Progenitor cell of endocrine pancreas (in vitro differentiated cells): ENCODE results near the gene SPSB3. TPM values are rescaled to one million over a fixed set of nuclear protein-coding genes. Genes with fewer than 3 reads are reported as not detected.
A peak's percentile ranks its signal among the peaks of the same experiment; 100 is the strongest.

Experiments
- DNase-seq: peaks from one replicate; pipeline ENCODE4 v3.0.0; 2021; ENCODE audit warnings: low spot score; ENCODE audit not compliant: unreplicated experiment
- H3K27ac Mint-ChIP-seq: 2 replicates; pipeline ENCODE4 v1.8.0; 2021; ENCODE audit warnings: mild to moderate bottlenecking, moderate library complexity, mixed read lengths
- H3K27me3 Mint-ChIP-seq: 2 replicates; pipeline ENCODE4 v1.8.0; 2021; ENCODE audit warnings: mixed read lengths
- H3K36me3 Mint-ChIP-seq: 2 replicates; pipeline ENCODE4 v1.8.0; 2022; ENCODE audit warnings: mixed read lengths; ENCODE audit not compliant: insufficient read depth
- H3K4me1 Mint-ChIP-seq: 2 replicates; pipeline ENCODE4 v1.8.0; 2021; ENCODE audit warnings: low read depth, mixed read lengths
- H3K4me3 Mint-ChIP-seq: 2 replicates; pipeline ENCODE4 v1.8.0; 2021; ENCODE audit warnings: low read depth, mild to moderate bottlenecking, moderate library complexity, mixed read lengths
- H3K9me3 Mint-ChIP-seq: 2 replicates; pipeline ENCODE4 v1.8.0; 2021; ENCODE audit warnings: low read depth, mixed read lengths
- CTCF ChIP-seq: fragments of 200-600 bp; sonication (generic); IDR thresholded peaks from one replicate; pipeline ENCODE4 v1.5.0; 2021; ENCODE audit warnings: antibody characterized with exemption, mild to moderate bottlenecking; ENCODE audit not compliant: unreplicated experiment
- total RNA-seq: library from RNA; stranded (reverse); gene quantifications from 2 replicates; pipeline ENCODE4 v1.2.1, GENCODE V29; 2021

The SPSB3 gene
- total RNA-seq, 1 donor from 2014 or later = 47.8 TPM

- no peaks in the 10 kb centered on the region for H3K9me3 Mint-ChIP-seq
- peaks cover 9% of the 10 kb centered on the region for H3K4me1 Mint-ChIP-seq
- no peak overlapping the region for H3K27ac Mint-ChIP-seq
- no peaks in the 10 kb centered on the region for H3K27me3 Mint-ChIP-seq
- peak overlapping the region; percentile 31 for H3K4me3 Mint-ChIP-seq
- DNase-seq = no peak
- no peak for TF ChIP-seq CTCF
- H3K36me3 Mint-ChIP-seq = peaks cover 1% of the 10 kb centered on the region
Observed at GRCh38 chr16:1775006-1775845, 7.1 kb downstream of the SPSB3 start.

- H3K27me3 Mint-ChIP-seq = no peaks in the 10 kb centered on the region
- H3K9me3 Mint-ChIP-seq = no peaks in the 10 kb centered on the region
- H3K4me3 Mint-ChIP-seq = no peak overlapping the region
- H3K36me3 Mint-ChIP-seq = peaks cover 3% of the 10 kb centered on the region
- TF ChIP-seq CTCF = no peak
- no peak for DNase-seq
- peaks cover 9% of the 10 kb centered on the region for H3K4me1 Mint-ChIP-seq
- no peak overlapping the region for H3K27ac Mint-ChIP-seq
Observed at GRCh38 chr16:1774448-1774780, 8.0 kb downstream of the SPSB3 start.

GRCh38 chr16:1773703-1774447 lies 8.5 kb downstream of the SPSB3 start:
- H3K27ac Mint-ChIP-seq = peak overlapping the region; percentile 64
- H3K36me3 Mint-ChIP-seq = peaks cover 3% of the 10 kb centered on the region
- H3K4me1 Mint-ChIP-seq = peaks cover 9% of the 10 kb centered on the region
- TF ChIP-seq CTCF = peak; percentile 18
- no peaks in the 10 kb centered on the region for H3K27me3 Mint-ChIP-seq
- peak overlapping the region; percentile 94 for H3K4me3 Mint-ChIP-seq
- H3K9me3 Mint-ChIP-seq = no peaks in the 10 kb centered on the region
- no peak for DNase-seq

- Mint-ChIP-seq H3K4me3 (peak within 1 kb of the TSS; percentile 94), H3K27ac (peak within 1 kb of the TSS; percentile 98), H3K9me3 (no peaks in the 10 kb centered on the region), H3K27me3 (no peaks in the 10 kb centered on the region), H3K36me3 (peaks cover 4% of the 10 kb centered on the region), H3K4me1 (peaks cover 9% of the 10 kb centered on the region)
- DNase-seq = peak; percentile 90
- peak; percentile 95 for TF ChIP-seq CTCF
Observed at GRCh38 chr16:1772908-1773702, 9.3 kb downstream of the SPSB3 start, which contains the start of gene MRPS34. Gene MRPS34, minus strand, starts transcription at chr16:1773134. Its CDS starts 15 bp downstream, at chr16:1773119.
